GM12892 (cell line): Measurements from ENCODE around the gene DPT.

Source experiments
- POLR2A ChIP-seq: IDR thresholded peaks from 2 replicates; pipeline ENCODE4 v1.6.1; 2011; ENCODE audit warnings: low read depth, low read length, control low read depth
- POLR2AphosphoS5 ChIP-seq: IDR thresholded peaks from 2 replicates; pipeline ENCODE4 v1.6.1; 2011; ENCODE audit warnings: low read depth, low read length, control low read depth
- TAF1 ChIP-seq: IDR thresholded peaks from 2 replicates; pipeline ENCODE4 v1.6.1; 2011; ENCODE audit warnings: low read depth, mild to moderate bottlenecking, control low read depth, low read length, borderline replicate concordance

- TF ChIP-seq POLR2AphosphoS5: no peak
- TF ChIP-seq POLR2A: no peak
- TF ChIP-seq TAF1: no peak
Measured at GRCh38 chr1:168775366-168775765, 46.4 kb upstream of the DPT start.
